Activated T-helper 9 cell treated with anti-CD3 and anti-CD28 coated beads, Interleukin-2, amount 50 U/mL, for 16 hours (primary cell): ENCODE data around the gene C2CD3.
A peak's percentile ranks its signal among the peaks of the same experiment; 100 is the strongest.
"Not testable (repeated sequence)": the region's sequence is repeated elsewhere in the genome, so short reads cannot be mapped to it uniquely, and the experiment has no call there.

Experiments used
- DNase-seq: peaks from one replicate; pipeline ENCODE4 v3.0.0-alpha.2; 2020; ENCODE audit warnings: low read depth

Gene C2CD3

GRCh38 chr11:74063628-74064027 is 107.2 kb downstream of the C2CD3 start:
- not testable (repeated sequence) for DNase-seq

- DNase-seq: not testable (repeated sequence)
These were observed 109.2 kb downstream of the C2CD3 start for GRCh38 chr11:74061599-74061998.

- no peak for DNase-seq
These were observed 113.3 kb downstream of the C2CD3 start for GRCh38 chr11:74057249-74058151.

GRCh38 chr11:74055938-74056337 is 114.9 kb downstream of the C2CD3 start:
- DNase-seq: no peak

GRCh38 chr11:74050465-74050864 is 120.3 kb downstream of the C2CD3 start:
- DNase-seq: no peak

GRCh38 chr11:74048993-74049392 is 121.8 kb downstream of the C2CD3 start:
- no peak for DNase-seq

GRCh38 chr11:74044538-74044937 is 126.3 kb downstream of the C2CD3 start:
- DNase-seq: no peak

GRCh38 chr11:74043450-74043849 is 127.4 kb downstream of the C2CD3 start:
- no peak for DNase-seq

GRCh38 chr11:74037309-74037708 is 133.5 kb downstream of the C2CD3 start:
- no peak for DNase-seq

- no peak for DNase-seq
These were observed 135.5 kb downstream of the C2CD3 start for GRCh38 chr11:74035264-74035663.

- no peak for DNase-seq
These were observed 137.8 kb downstream of the C2CD3 start for GRCh38 chr11:74033046-74033445.

- DNase-seq: no peak
These were observed 139.8 kb downstream of the C2CD3 start for GRCh38 chr11:74030723-74031676.

GRCh38 chr11:74025467-74026166 is 145.2 kb downstream of the C2CD3 start:
- no peak for DNase-seq

- no peak for DNase-seq
These were observed 146.4 kb downstream of the C2CD3 start for GRCh38 chr11:74024261-74025029.

- no peak for DNase-seq
These were observed 147.5 kb downstream of the C2CD3 start for GRCh38 chr11:74023276-74023675.

- DNase-seq: no peak
These were observed 148.3 kb downstream of the C2CD3 start for GRCh38 chr11:74022546-74022945.

GRCh38 chr11:74021998-74022397 is 148.8 kb downstream of the C2CD3 start:
- DNase-seq: no peak

GRCh38 chr11:74020539-74020938 is 150.3 kb downstream of the C2CD3 start:
- DNase-seq: no peak

- DNase-seq: peak; percentile 59
These were observed 150.9 kb downstream of the C2CD3 start for GRCh38 chr11:74019860-74020259.

GRCh38 chr11:74019104-74019738 is 151.6 kb downstream of the C2CD3 start:
- DNase-seq: no peak
